BLaER1 treated with 17β-estradiol and CSF1 and Interleukin-3, amounts not matched to agents 10 nM and 100 nM (cell line): ENCODE results near the gene LRG1.
"Not testable (repeated sequence)": the region's sequence is repeated elsewhere in the genome, so short reads cannot be mapped to it uniquely, and the experiment has no call there.

ENCODE experiments used
- H3K27ac ChIP-seq, 11 experiments: shearing (Covaris generic); formaldehyde crosslinking; 2 replicates each; pipeline ENCODE4 v1.8.1; 2022
- H3K27me3 ChIP-seq, 11 experiments: shearing (Covaris generic); formaldehyde crosslinking; 2 replicates each; pipeline ENCODE4 v1.8.1; 2022
- H3K36me3 ChIP-seq, 11 experiments: shearing (Covaris generic); formaldehyde crosslinking; 2 replicates each; pipeline ENCODE4 v1.8.1; 2022
- H3K4me1 ChIP-seq, 10 experiments: shearing (Covaris generic); formaldehyde crosslinking; 2 replicates each; pipeline ENCODE4 v1.8.1; 2022
- H3K4me2 ChIP-seq, 11 experiments: shearing (Covaris generic); formaldehyde crosslinking; 2 replicates each; pipeline ENCODE4 v1.8.1; 2022
- H3K4me3 ChIP-seq, 10 experiments: shearing (Covaris generic); formaldehyde crosslinking; 2 replicates each; pipeline ENCODE4 v1.8.1; 2022
- H3K9ac ChIP-seq, 11 experiments: shearing (Covaris generic); formaldehyde crosslinking; 2 replicates each; pipeline ENCODE4 v1.8.1; 2022
- H3K9me3 ChIP-seq, 11 experiments: shearing (Covaris generic); formaldehyde crosslinking; replicated peaks in 1 of 11; 2 replicates each; pipeline ENCODE4 v1.8.1; 2022
- H4K20me1 ChIP-seq, 11 experiments: shearing (Covaris generic); formaldehyde crosslinking; 2 replicates each; pipeline ENCODE4 v1.8.1; 2022
- Cebpa-rat ChIP-seq, 11 experiments: shearing (Covaris generic); IDR thresholded peaks; 2 replicates each; pipeline ENCODE4 v1.8.1; 2022

Gene LRG1

GRCh38 chr19:4531562-4532165 is 8.2 kb downstream of the LRG1 start:
- H4K20me1 ChIP-seq: no peaks in the 10 kb centered on the region
- no peak overlapping the region for H3K4me3 ChIP-seq
- H3K4me1 ChIP-seq: peaks cover 0 to 27% (median 24%) of the 10 kb centered on the region in 10 experiments; a peak in 15 of 20 replicates
- H3K36me3 ChIP-seq: no peaks in the 10 kb centered on the region
- peak overlapping the region in 7 of 11 experiments; percentile 12 to 40 (median 21); a peak in 7 of 22 replicates for H3K4me2 ChIP-seq
- H3K27me3 ChIP-seq: peaks cover 0 to 14% (median 0%) of the 10 kb centered on the region in 11 experiments; a peak in 6 of 22 replicates
- H3K27ac ChIP-seq: no peak overlapping the region
- TF ChIP-seq Cebpa-rat (IDR thresholded peaks at IDR 0.05): no peak
- no peak overlapping the region; a peak in 1 of 22 replicates for H3K9ac ChIP-seq
- no peaks in the 10 kb centered on the region for H3K9me3 ChIP-seq

GRCh38 chr19:4529924-4530522 is 9.8 kb downstream of the LRG1 start:
- Histone ChIP-seq H3K4me2 (no peak overlapping the region), H3K27ac (no peak overlapping the region), H3K9ac (no peak overlapping the region), H4K20me1 (no peaks in the 10 kb centered on the region), H3K4me1 (peaks cover 0 to 21% (median 12%) of the 10 kb centered on the region in 10 experiments; a peak in 13 of 20 replicates), H3K4me3 (no peak overlapping the region), H3K27me3 (peaks cover 0 to 7% (median 0%) of the 10 kb centered on the region in 11 experiments; a peak in 4 of 22 replicates), H3K9me3 (no peaks in the 10 kb centered on the region), H3K36me3 (no peaks in the 10 kb centered on the region)
- no peak for TF ChIP-seq Cebpa-rat (IDR thresholded peaks at IDR 0.05)

- H3K4me3 ChIP-seq: no peak overlapping the region
- no peaks in the 10 kb centered on the region for H3K36me3 ChIP-seq
- H3K9ac ChIP-seq: no peak overlapping the region
- H3K4me2 ChIP-seq: no peak overlapping the region
- no peaks in the 10 kb centered on the region for H3K27me3 ChIP-seq
- H4K20me1 ChIP-seq: no peaks in the 10 kb centered on the region
- no peak for TF ChIP-seq Cebpa-rat (IDR thresholded peaks at IDR 0.05)
- peaks cover 0 to 15% (median 7%) of the 10 kb centered on the region in 10 experiments; a peak in 9 of 20 replicates for H3K4me1 ChIP-seq
- H3K27ac ChIP-seq: no peak overlapping the region
- no peaks in the 10 kb centered on the region for H3K9me3 ChIP-seq
Observed at GRCh38 chr19:4528843-4529242, 11.0 kb downstream of the LRG1 start.

- H3K9ac ChIP-seq, H3K27ac ChIP-seq, H4K20me1 ChIP-seq, H3K4me3 ChIP-seq, H3K36me3 ChIP-seq, H3K4me2 ChIP-seq, H3K9me3 ChIP-seq, H3K27me3 ChIP-seq: not testable (repeated sequence)
- peaks cover 0 to 19% (median 7%) of the 10 kb centered on the region in 10 experiments; a peak in 11 of 20 replicates for H3K4me1 ChIP-seq
Observed at GRCh38 chr19:4527377-4527776, 12.5 kb downstream of the LRG1 start.

- Histone ChIP-seq H3K4me2 (no peak overlapping the region), H3K27ac (no peak overlapping the region), H4K20me1 (no peaks in the 10 kb centered on the region), H3K27me3 (no peaks in the 10 kb centered on the region), H3K36me3 (no peaks in the 10 kb centered on the region), H3K9ac (no peak overlapping the region), H3K4me3 (no peak overlapping the region), H3K9me3 (no peaks in the 10 kb centered on the region), H3K4me1 (peaks cover 0 to 25% (median 12%) of the 10 kb centered on the region in 10 experiments; a peak in 16 of 20 replicates)
- no peak for TF ChIP-seq Cebpa-rat (IDR thresholded peaks at IDR 0.05)
Observed at GRCh38 chr19:4525563-4526002, 14.3 kb downstream of the LRG1 start.

- no peak overlapping the region for H3K27ac ChIP-seq
- H3K9ac ChIP-seq: no peak overlapping the region
- no peaks in the 10 kb centered on the region for H4K20me1 ChIP-seq
- TF ChIP-seq Cebpa-rat (IDR thresholded peaks at IDR 0.05): no peak
- H3K9me3 ChIP-seq: no peaks in the 10 kb centered on the region
- H3K4me2 ChIP-seq: no peak overlapping the region
- H3K4me3 ChIP-seq: no peak overlapping the region
- H3K4me1 ChIP-seq: peaks cover 0 to 25% (median 12%) of the 10 kb centered on the region in 10 experiments; a peak in 16 of 20 replicates
- H3K27me3 ChIP-seq: no peaks in the 10 kb centered on the region
- no peaks in the 10 kb centered on the region for H3K36me3 ChIP-seq
Observed at GRCh38 chr19:4524808-4525562, 14.9 kb downstream of the LRG1 start.

GRCh38 chr19:4523306-4524110 is 16.3 kb downstream of the LRG1 start:
- Histone ChIP-seq H3K36me3 (no peaks in the 10 kb centered on the region), H3K9me3 (no peaks in the 10 kb centered on the region), H3K4me3 (no peak overlapping the region), H3K9ac (no peak overlapping the region), H3K4me2 (no peak overlapping the region), H4K20me1 (no peaks in the 10 kb centered on the region), H3K4me1 (peaks cover 0 to 28% (median 12%) of the 10 kb centered on the region in 10 experiments; a peak in 16 of 20 replicates), H3K27me3 (no peaks in the 10 kb centered on the region), H3K27ac (no peak overlapping the region)
- no peak for TF ChIP-seq Cebpa-rat (IDR thresholded peaks at IDR 0.05)

- Histone ChIP-seq H3K4me3 (no peak overlapping the region), H3K4me2 (peak overlapping the region in 3 of 11 experiments; percentile 7 to 18 (median 7); a peak in 2 of 22 replicates), H3K4me1 (peaks cover 0 to 31% (median 13%) of the 10 kb centered on the region in 10 experiments; a peak in 17 of 20 replicates), H3K27me3 (no peaks in the 10 kb centered on the region), H4K20me1 (no peaks in the 10 kb centered on the region; a peak in 1 of 22 replicates), H3K9ac (no peak overlapping the region; a peak in 1 of 22 replicates), H3K36me3 (no peaks in the 10 kb centered on the region), H3K27ac (no peak overlapping the region), H3K9me3 (no peaks in the 10 kb centered on the region)
- TF ChIP-seq Cebpa-rat (IDR thresholded peaks at IDR 0.05): no peak
Observed at GRCh38 chr19:4522291-4523002, 17.4 kb downstream of the LRG1 start.
